Smooth muscle cell (in vitro differentiated cells): ENCODE data around the gene DOK6. TPM values are rescaled to one million over a fixed set of nuclear protein-coding genes. Genes with fewer than 3 reads are reported as not detected.

ENCODE experiments used
- DNase-seq: peaks from one replicate; lab custom pipeline; 2025; ENCODE audit not compliant: unreplicated experiment; lab: John Stamatoyannopoulos, UW
- H2AFZ ChIP-seq: fragments of 200-600 bp; sonication (generic); 2 replicates; pipeline ENCODE4 v1.6.0; 2016; ENCODE audit warnings: antibody characterized with exemption, low read depth, mild to moderate bottlenecking
- H3F3A ChIP-seq: fragments of 200-600 bp; sonication (generic); 2 replicates; pipeline ENCODE4 v1.6.0; 2017; ENCODE audit warnings: antibody characterized with exemption, low read depth
- H3K27ac ChIP-seq: fragments of 200-600 bp; sonication (generic); 2 replicates; pipeline ENCODE4 v1.5.1; 2016; ENCODE audit warnings: low read depth, mild to moderate bottlenecking
- H3K27me3 ChIP-seq: fragments of 200-600 bp; sonication (generic); 2 replicates; pipeline ENCODE4 v1.6.1; 2016; ENCODE audit warnings: low read depth, mild to moderate bottlenecking
- H3K36me3 ChIP-seq: fragments of 200-600 bp; sonication (generic); 2 replicates; pipeline ENCODE4 v1.5.1; 2016; ENCODE audit warnings: low read depth
- H3K4me1 ChIP-seq: fragments of 200-600 bp; sonication (generic); 2 replicates; pipeline ENCODE4 v1.5.1; 2016; ENCODE audit warnings: low read depth
- H3K4me2 ChIP-seq: fragments of 200-600 bp; sonication (generic); 2 replicates; pipeline ENCODE4 v1.6.0; 2016; ENCODE audit warnings: mild to moderate bottlenecking
- H3K4me3 ChIP-seq: fragments of 200-600 bp; sonication (generic); 2 replicates; pipeline ENCODE4 v1.5.1; 2016; ENCODE audit warnings: mild to moderate bottlenecking
- H3K79me2 ChIP-seq: fragments of 200-600 bp; sonication (generic); 2 replicates; pipeline ENCODE4 v1.6.0; 2016; ENCODE audit warnings: low read depth, mild to moderate bottlenecking
- H3K9ac ChIP-seq: fragments of 200-600 bp; sonication (generic); 2 replicates; pipeline ENCODE4 v1.6.0; 2016; ENCODE audit warnings: low read depth
- H3K9me3 ChIP-seq: fragments of 200-600 bp; sonication (generic); replicated peaks from 2 replicates; pipeline ENCODE4 v1.5.1; 2016; ENCODE audit warnings: low read depth
- H4K20me1 ChIP-seq: fragments of 200-600 bp; sonication (generic); 2 replicates; pipeline ENCODE4 v1.6.0; 2016; ENCODE audit warnings: low read depth
- CTCF ChIP-seq: fragments of 200-600 bp; sonication (generic); IDR thresholded peaks from 2 replicates; pipeline ENCODE4 v1.5.1; 2017; ENCODE audit warnings: borderline replicate concordance, mild to moderate bottlenecking, antibody characterized with exemption; ENCODE audit not compliant: insufficient read depth, poor library complexity, severe bottlenecking
- WGBS: methylation state at CpG from one replicate; pipeline ENCODE4 v1.1.7; 2016; ENCODE audit warnings: low lambda C conversion rate; 5-methylcytosine and 5-hydroxymethylcytosine counted together
- polyA plus RNA-seq: library from polyadenylated mRNA; unstranded; fragments of >200 nt; fragmentation: Nextera tagmentation; extraction: Ambion mirVana; gene quantifications from 2 replicates; pipeline ENCODE4 v1.2.1, GENCODE V29; 2016
- total RNA-seq: library from RNA; depleted of rRNA; stranded (reverse); fragments of >200 nt; gene quantifications from 2 replicates; pipeline ENCODE4 v1.2.3, GENCODE V29; 2014

The DOK6 gene
- total and polyA plus RNA-seq, 2 experiments from 2014 or later: 7.2 to 21.4 TPM

DNA sequence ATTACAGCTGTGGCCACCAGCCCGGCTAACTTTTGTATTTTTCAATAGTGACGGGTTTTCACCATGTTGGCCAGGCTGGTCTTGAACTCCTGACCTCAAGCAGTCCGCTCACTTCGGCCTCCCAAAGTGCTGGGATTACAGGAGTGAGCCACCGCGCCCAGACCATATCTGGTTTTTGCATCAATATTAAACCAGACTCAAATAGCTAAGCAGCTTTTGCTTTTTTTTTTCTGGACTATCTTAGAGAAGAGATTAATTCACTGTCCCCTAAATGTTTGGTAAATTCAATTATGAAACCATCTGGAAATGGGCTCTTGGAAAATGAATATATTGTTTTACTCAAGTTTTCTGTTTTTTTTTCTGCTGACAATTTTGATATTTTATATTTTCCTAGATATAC is 183.7 kb downstream of the DOK6 start:
- Histone ChIP-seq H3K27ac (no peak overlapping the region), H3K4me2 (no peak overlapping the region), H3F3A (no peaks in the 10 kb centered on the region), H3K4me1 (no peaks in the 10 kb centered on the region), H3K27me3 (no peaks in the 10 kb centered on the region), H2AFZ (no peak overlapping the region), H3K9ac (no peak overlapping the region), H3K9me3 (no peaks in the 10 kb centered on the region), H3K4me3 (no peak overlapping the region), H3K36me3 (no peaks in the 10 kb centered on the region), H4K20me1 (no peaks in the 10 kb centered on the region), H3K79me2 (no peaks in the 10 kb centered on the region)
- DNase-seq: no peak
- 99% methylated on average over 6 of the region's 6 CpGs for WGBS
- no peak for TF ChIP-seq CTCF

- Histone ChIP-seq H4K20me1 (no peaks in the 10 kb centered on the region), H3K4me2 (no peak overlapping the region), H3K4me3 (no peak overlapping the region), H2AFZ (no peak overlapping the region), H3K79me2 (no peaks in the 10 kb centered on the region), H3K4me1 (no peaks in the 10 kb centered on the region), H3K27ac (no peak overlapping the region), H3K36me3 (no peaks in the 10 kb centered on the region), H3K9me3 (no peaks in the 10 kb centered on the region), H3K9ac (no peak overlapping the region), H3K27me3 (no peaks in the 10 kb centered on the region), H3F3A (no peaks in the 10 kb centered on the region)
- no peak for TF ChIP-seq CTCF
- WGBS: 96% methylated on average over 1 of the region's 1 CpG
- DNase-seq: no peak
Measured at GRCh38 chr18:69585696-69586095, 185.0 kb downstream of the DOK6 start.

DNA sequence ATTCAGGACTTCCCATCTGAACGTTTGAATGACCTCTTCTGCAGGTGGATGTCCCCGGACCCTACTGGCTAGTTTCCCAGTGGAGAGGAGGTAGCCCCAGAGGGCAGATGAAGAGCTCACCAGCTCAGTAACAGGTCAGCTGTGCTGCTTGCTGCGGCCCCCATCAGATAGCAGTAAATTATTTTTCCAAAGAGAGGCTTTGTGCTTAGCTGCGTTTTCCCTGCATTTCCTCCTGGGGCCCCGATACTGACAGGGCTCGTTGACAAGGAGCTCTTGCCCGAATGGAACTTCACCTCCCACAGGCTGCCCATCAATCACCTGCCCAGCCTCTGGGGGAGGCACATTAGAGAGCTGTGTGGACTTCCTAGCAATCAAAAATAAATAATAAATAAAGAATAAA is 185.8 kb downstream of the DOK6 start:
- no peaks in the 10 kb centered on the region for H3K9me3 ChIP-seq
- no peaks in the 10 kb centered on the region for H4K20me1 ChIP-seq
- H3K27ac ChIP-seq: no peak overlapping the region
- TF ChIP-seq CTCF: no peak
- no peak for DNase-seq
- H3K9ac ChIP-seq: no peak overlapping the region
- H3K4me2 ChIP-seq: no peak overlapping the region
- no peaks in the 10 kb centered on the region for H3F3A ChIP-seq
- H3K4me3 ChIP-seq: no peak overlapping the region
- H3K4me1 ChIP-seq: no peaks in the 10 kb centered on the region
- no peaks in the 10 kb centered on the region for H3K79me2 ChIP-seq
- no peaks in the 10 kb centered on the region for H3K27me3 ChIP-seq
- WGBS: 90% methylated on average over 7 of the region's 7 CpGs
- H3K36me3 ChIP-seq: no peaks in the 10 kb centered on the region
- no peak overlapping the region for H2AFZ ChIP-seq

DNA sequence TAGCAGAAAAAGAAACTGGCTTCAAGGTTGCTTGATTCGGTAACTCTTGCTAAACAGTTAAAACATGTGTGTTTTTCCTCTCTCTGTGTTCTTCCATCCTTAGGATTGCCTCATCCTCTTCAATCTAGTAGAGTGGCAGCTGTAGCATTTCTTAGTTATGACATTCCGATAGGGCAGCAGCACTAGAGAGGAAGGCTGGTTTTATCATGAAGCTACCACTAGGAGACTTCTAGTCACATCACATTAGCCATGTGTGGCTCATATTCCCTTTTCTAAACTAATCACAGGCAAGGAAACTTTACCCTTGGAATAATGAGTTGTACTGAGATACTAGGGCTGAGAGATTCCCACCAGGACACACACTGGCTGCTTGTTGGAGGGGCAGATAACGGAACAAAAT is 187.6 kb downstream of the DOK6 start:
- DNase-seq: no peak
- Histone ChIP-seq H3K27ac (no peak overlapping the region), H4K20me1 (no peaks in the 10 kb centered on the region), H2AFZ (no peak overlapping the region), H3K4me3 (no peak overlapping the region), H3K36me3 (no peaks in the 10 kb centered on the region), H3K9me3 (no peaks in the 10 kb centered on the region), H3K4me2 (no peak overlapping the region), H3K79me2 (no peaks in the 10 kb centered on the region), H3K9ac (no peak overlapping the region), H3F3A (no peaks in the 10 kb centered on the region), H3K4me1 (no peaks in the 10 kb centered on the region), H3K27me3 (no peaks in the 10 kb centered on the region)
- TF ChIP-seq CTCF: no peak
- WGBS: 92% methylated on average over 3 of the region's 3 CpGs
